ENCODE data around the gene SLC22A4.

Gene SLC22A4

DNA sequence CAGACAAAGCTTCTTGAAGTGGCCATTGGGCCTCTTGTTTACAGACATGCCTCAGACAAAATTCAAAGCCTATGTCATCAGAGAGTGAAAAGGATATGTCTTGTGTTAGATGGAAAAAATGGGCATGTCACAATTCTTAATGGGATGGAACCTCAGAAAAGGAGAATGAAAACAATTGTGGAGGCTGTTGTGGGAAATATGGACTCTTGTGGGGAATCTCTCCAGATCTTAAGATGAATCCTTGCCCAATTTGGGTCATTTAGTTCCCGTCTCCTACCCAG is 94.8 kb downstream of the SLC22A4 start:
- no peak for DNase-seq (ENCODE audit: low spot score)

DNA sequence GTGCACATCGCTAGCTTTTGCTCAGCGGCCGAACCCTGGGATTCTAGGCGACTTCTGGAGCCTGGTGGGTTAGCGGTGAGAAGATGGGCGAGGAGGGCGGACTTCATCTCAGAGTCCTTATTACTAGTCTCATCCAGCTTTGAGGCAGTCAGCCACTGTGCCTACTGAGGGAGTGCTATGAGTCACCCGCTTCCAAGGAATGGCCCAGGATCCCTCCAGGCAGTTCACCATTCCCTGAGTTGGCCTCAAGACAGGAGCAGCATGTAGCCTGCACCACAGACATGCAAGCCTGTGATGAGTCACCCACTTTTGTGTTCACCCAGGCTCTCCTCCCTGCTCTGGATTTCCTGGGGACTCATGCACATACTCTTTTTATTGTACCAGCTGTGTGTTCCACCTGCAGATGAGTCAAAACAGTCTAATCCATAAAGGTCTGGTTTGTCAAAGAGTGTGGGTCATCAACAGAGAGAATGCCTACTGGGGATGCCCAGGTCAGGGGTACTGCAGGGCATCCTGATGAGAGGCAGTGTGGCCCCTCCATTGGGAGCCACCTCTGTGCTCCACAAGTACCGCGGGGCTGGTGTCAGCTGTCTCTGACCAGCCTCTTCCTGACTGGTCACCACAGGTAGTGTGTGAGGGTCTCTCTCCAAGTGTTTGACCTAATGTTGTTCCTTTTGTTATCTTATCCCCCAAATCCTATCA is 95.5 kb downstream of the SLC22A4 start:
- DNase-seq (ENCODE audit: low spot score), result no peak
- TF ChIP-seq, protein P1, sequence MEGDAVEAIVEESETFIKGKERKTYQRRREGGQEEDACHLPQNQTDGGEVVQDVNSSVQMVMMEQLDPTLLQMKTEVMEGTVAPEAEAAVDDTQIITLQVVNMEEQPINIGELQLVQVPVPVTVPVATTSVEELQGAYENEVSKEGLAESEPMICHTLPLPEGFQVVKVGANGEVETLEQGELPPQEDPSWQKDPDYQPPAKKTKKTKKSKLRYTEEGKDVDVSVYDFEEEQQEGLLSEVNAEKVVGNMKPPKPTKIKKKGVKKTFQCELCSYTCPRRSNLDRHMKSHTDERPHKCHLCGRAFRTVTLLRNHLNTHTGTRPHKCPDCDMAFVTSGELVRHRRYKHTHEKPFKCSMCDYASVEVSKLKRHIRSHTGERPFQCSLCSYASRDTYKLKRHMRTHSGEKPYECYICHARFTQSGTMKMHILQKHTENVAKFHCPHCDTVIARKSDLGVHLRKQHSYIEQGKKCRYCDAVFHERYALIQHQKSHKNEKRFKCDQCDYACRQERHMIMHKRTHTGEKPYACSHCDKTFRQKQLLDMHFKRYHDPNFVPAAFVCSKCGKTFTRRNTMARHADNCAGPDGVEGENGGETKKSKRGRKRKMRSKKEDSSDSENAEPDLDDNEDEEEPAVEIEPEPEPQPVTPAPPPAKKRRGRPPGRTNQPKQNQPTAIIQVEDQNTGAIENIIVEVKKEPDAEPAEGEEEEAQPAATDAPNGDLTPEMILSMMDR (IDR thresholded peaks at IDR 0.05; ENCODE audit: extremely low read depth, missing control alignments), result no peak

More for the DNA sequence above, 94.8 kb downstream of the SLC22A4 start:
- TF ChIP-seq, protein P1 (IDR thresholded peaks at IDR 0.05; ENCODE audit: extremely low read depth, missing control alignments), result no peak

DNA sequence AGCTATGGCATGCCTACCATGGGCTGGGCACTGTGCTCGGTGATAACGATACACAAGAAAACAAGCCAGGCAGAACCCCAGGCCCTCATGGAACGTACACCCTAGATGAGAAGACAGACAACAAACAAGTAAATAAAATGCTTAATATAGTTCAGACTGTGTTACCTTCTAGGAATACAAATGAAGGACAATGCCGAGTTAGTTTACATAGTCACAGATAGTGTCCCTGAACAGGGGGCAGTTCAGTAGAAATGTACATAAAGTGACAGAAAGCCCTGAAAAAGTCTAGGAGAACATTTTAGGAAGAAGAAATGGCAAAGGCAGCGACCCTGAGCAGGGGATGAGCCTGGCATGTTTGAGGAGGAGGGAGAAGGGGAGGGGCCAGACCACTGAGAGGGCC is 97.1 kb downstream of the SLC22A4 start:
- TF ChIP-seq, protein P1 (IDR thresholded peaks at IDR 0.05; ENCODE audit: extremely low read depth, missing control alignments), result no peak
- no peak for DNase-seq (ENCODE audit: low spot score)

DNA sequence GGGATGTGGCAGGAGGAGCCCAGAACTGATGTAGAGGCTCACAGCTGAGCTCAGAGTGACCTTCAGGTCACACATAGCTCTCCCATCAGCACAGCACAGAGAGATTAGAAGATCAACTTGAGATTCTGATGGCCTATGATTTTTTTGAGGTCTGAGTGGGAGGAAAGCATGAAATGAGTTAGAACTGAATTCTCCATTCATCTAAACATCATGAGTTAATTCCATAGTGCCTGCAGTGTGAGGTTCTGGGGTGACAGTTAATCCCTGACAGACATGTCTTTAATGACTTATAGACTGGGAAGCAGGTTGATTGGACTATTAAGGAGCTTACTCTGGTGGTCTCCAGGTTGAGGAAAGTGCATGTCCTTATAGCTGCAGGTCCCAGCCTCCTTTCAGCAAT is 97.7 kb downstream of the SLC22A4 start:
- TF ChIP-seq, protein P1 (IDR thresholded peaks at IDR 0.05; ENCODE audit: extremely low read depth, missing control alignments), result no peak
- DNase-seq (ENCODE audit: low spot score), result no peak

DNA sequence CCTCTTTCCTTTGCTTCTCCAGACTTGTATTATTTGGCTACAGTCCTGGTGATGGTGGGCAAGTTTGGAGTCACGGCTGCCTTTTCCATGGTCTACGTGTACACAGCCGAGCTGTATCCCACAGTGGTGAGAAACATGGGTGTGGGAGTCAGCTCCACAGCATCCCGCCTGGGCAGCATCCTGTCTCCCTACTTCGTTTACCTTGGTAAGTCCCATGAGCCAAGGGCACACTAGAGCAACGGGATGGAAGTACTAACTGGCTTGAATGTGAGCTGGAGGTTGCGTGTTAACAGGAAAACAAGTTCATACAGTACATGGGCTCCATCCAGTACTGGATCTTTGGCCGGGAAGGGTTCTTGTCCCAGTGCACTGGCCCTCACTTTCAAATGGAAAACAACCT is 98.2 kb downstream of the SLC22A4 start:
- TF ChIP-seq, protein P1 (IDR thresholded peaks at IDR 0.05; ENCODE audit: extremely low read depth, missing control alignments), result no peak
- DNase-seq (ENCODE audit: low spot score), result no peak

DNA sequence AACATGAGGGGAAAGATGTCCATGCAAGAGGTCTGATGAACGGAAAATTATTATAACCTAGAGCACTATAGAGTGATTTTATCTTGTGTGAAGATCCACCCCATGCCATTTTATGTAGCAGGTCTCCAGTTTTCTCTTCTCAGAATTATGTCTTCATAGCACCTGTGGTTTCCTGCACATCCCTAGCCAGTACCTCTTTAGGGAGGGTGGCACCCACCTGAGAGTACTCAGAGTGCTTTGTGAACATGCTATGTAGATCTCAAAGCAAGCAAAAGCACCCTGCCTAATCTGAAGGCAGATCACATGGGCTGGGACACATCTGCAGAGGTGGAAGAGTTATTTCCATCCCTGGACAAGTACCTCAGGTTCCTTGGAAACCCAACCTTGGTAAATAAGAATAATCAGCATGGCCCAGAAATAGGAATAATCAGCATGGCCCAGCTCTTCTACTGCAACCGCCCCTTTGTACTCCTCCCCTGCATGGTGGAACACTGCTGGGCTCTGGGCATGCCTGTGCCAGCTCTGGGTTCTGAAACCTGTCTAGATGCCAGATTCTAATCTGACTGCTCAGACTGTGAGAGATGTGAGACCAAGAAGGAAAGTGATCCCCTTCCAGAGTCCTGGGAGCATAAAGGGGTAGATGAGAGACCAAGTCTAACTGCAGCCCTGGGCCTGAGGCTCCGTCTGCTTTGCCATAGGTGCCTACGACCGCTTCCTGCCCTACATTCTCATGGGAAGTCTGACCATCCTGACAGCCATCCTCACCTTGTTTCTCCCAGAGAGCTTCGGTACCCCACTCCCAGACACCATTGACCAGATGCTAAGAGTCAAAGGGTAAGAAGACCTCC is 99.0 kb downstream of the SLC22A4 start:
- TF ChIP-seq, protein P1 (IDR thresholded peaks at IDR 0.05; ENCODE audit: extremely low read depth, missing control alignments), result no peak
- DNase-seq (ENCODE audit: low spot score), result no peak
